HG02678 (cell line): ENCODE data around the gene CHMP6.
"Not testable (repeated sequence)": the region's sequence is repeated elsewhere in the genome, so short reads cannot be mapped to it uniquely, and the experiment has no call there.

Source experiments
- ATAC-seq: cut with Tn5 transposase; IDR thresholded peaks from one replicate; pipeline ENCODE4 v1.9.1; 2021; ENCODE audit warnings: mild to moderate bottlenecking, moderate library complexity; ENCODE audit not compliant: unreplicated experiment

Gene CHMP6

GRCh38 chr17:81010935-81011334 is 19.3 kb downstream of the CHMP6 start:
- no peak for ATAC-seq

DNA sequence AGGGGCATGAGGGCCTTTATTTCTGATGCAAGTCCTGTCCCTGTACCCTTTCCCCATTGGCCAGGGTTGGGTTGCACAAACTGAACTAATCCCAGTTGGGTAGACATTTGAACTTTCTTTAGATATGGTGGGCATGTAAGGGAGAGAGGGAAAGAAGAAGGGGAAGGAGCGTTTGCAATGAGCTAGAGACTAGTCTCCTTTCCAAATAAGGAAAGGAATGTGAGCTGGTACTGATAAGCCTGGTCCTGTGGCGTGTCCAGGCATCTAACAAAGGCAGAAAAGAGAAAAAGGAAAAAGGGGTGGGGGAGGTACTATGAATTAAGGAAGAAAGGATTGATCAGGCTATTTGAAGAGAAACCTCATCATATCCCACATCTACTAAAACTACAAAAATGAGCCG is 20.3 kb downstream of the CHMP6 start:
- no peak for ATAC-seq

GRCh38 chr17:81012574-81013447 is 21.2 kb downstream of the CHMP6 start:
- no peak for ATAC-seq

DNA sequence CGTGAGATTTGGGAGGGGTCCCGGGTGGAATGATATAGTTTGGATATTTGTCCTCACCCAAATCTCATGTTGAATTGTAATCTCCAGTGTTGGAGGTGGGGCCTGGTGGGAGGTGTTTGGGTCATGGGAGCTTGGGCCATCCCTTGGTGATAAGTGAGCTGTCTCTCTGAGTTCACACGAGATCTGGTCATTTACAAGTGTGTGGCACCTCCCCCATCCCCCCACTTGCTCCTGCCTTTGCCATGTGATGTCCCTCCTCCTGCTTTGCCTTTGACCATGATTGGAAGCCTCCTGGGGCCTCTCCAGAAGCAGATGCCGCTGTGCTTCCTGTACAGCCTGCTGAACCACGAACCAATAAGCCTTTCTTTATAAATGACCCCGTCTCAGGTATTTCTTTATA is 22.0 kb downstream of the CHMP6 start:
- ATAC-seq, result no peak

DNA sequence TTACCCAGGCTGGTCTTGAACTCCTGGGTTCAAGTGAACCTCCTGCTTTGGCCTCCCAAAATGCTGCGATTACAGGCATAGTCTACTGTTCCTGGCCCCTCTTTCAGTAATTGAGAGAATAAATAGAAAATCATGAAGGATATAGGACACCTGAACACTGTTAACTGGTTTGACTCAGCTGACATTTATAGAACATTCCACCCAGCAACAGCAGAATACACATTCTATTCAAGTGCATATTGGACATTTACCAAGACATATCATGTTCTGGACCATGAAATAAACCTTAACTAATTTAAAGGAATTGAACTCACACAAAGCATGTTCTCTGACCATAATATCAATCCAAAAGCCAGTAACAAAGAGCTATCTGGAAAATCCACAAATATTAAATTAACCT is 23.5 kb downstream of the CHMP6 start:
- no peak for ATAC-seq

GRCh38 chr17:81016575-81016974 is 24.9 kb downstream of the CHMP6 start:
- no peak for ATAC-seq

- not testable (repeated sequence) for ATAC-seq
Measured at GRCh38 chr17:81017330-81017729, 25.7 kb downstream of the CHMP6 start.

DNA sequence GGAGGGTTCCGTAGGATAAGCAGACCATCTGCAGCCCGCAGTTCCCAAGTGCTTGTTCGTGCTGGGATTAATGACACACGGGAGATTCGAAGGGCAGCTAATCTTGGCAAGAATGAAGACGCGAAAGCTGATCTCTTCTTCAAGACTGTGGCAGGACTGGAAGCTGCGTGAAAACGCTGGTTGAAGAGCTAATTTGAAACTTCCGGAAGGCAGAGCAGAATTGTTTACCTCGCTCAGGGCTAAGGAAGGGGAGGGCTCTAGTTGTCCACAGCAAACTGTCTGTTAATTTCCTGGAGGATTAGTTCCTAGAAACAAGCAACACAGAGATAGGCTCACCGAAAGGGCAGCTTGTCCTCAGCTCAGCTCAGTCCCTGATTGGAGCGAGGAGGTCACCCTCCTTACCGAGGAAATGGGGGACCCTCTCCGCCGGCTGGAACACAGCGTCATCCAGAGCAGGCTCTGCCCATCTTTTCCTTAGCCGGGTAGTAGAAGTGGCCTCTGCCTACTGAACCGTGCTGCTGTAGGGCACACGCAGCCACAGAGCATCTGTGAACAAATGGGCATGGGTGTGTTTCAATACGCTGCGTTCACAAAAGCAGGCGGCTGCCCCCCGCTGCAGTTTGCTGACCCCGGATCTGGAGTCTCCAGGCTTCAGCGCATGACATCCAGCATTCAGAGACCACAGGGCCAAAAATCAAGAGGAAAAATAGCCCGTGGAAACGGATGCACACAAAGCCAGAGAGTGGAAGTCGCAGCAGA is 26.6 kb downstream of the CHMP6 start:
- ATAC-seq, result no peak

DNA sequence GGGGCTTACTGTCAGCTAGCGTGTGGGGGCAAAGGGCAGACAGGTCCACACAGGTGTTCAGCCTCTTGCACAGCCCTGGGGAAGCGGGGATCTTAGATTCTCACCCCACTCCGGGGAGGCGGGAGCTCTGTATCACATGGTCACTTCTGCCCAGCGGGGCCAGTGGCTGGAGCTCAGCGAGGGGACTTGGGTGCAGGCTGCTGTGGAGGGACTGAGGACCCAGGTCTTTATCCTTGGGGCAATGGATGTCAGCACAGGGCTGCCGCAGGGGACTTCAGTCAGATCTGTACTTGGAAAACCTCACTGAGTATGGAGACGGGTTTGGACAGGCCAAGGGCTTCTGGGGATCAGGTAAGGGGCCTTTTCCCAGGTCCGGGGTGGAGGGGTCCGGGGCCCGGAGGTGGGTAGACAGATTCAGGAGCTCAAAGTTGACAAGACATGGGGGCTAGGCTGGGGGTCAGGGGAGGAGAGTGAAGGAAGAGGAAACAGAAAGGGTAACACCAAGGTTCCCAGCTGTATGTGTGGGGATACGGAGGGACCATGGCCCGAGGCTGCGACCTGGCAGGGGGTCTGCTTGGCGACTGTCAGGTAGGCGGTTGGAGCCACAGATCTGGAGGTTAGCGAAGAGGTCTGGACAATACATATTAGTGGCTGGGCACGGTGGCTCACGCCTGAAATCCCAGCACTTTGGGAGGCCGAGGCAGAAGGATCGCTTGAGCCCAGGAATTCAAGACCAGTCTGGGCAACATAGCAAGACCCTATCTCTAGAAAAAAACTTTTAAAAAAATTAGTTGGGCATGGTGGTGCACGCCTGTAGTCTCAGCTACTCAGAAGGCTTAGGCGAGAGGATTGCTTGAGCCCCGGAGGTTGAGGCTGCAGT is 28.2 kb downstream of the CHMP6 start:
- ATAC-seq, result no peak

DNA sequence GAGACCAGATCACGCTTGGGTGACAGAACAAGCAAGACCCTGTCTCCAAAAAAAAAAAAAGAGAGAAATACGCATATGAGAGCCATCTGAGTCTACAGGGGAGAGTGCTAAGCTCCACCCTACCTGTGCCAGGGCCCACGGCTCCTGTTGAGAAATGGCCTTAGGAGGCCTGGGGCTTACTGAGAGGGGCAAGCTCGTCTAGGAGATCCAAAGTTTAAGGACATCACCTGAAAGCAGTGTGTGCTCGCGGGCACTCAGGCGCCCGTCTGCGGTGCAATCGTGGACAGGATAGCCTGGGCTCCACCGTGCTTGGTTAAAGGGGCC is 28.8 kb downstream of the CHMP6 start:
- no peak for ATAC-seq

DNA sequence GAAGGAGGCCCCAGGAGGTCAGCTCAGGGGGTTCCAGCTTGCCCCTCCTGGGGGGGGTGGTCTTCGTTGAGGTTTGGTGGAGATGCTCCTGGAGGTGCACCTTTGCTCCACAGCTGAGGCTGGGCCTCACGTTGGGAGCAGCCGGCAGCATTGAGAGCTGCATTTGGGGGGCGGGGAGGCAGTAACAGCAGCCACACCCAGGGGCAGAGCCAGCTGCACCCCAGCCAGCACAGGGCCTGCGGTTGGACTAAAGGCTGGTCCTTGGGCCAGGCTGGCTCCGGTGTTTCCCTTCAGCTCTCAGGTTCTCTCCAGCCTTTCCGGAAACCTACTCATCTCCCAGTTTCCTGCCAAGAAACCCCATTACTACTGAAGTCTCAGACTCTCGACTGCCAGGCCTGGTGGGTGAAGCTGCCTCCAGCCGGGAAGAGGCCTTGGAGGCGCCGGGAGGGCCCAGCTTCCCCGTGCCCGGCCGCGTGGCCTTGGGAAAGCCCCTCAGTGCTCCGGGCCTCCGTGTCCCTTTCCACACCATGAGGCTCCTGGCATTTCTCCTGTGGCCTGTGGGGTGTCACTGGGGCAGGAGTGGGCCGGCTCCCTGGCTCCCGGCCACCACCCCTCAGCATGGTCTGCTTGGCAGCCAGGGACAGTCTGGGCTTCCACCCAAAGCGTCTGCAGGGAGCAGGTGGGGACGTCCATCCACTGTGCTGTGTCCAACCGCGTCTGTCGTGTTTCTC is 29.3 kb downstream of the CHMP6 start:
- ATAC-seq, result no peak

DNA sequence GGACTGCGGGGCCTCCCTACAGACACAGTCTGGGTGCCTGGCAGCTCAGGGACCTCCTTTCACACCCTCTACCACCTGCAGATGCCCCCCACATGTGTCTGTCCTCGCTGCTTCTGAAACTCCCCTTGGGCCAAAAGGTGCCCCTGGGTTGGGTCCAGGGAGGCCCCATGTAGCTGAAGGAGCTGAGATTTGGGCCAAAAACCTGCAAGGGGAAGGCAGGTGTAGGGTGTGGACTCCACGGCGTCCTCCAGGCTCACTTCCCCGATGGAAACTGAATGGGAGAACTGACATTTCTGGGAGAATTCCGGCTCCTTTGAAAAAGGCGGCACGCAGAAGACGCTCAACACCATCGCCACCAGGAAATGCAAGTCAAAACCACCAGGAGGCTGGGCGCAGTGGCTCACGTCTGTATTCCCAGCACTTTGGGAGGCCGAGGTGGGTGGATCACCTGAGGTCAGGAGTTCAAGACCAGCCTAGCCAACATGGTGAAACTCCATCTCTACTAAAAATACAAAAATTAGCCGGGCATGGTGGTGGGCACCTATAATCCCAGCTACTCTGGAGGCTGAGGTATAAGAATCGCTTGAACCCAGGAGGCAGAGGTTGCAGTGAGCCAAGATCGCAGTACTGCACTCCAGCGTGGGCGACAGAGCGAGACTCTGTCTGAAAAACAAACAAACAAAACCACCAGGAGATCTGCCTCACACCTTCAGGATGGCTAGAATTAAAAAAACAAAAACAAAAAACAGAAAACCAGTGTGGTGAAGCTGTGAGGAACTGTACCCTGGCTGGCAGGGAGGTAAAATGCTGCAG is 30.1 kb downstream of the CHMP6 start:
- no peak for ATAC-seq

- no peak for ATAC-seq
Measured at GRCh38 chr17:81022344-81022676, 30.7 kb downstream of the CHMP6 start.

DNA sequence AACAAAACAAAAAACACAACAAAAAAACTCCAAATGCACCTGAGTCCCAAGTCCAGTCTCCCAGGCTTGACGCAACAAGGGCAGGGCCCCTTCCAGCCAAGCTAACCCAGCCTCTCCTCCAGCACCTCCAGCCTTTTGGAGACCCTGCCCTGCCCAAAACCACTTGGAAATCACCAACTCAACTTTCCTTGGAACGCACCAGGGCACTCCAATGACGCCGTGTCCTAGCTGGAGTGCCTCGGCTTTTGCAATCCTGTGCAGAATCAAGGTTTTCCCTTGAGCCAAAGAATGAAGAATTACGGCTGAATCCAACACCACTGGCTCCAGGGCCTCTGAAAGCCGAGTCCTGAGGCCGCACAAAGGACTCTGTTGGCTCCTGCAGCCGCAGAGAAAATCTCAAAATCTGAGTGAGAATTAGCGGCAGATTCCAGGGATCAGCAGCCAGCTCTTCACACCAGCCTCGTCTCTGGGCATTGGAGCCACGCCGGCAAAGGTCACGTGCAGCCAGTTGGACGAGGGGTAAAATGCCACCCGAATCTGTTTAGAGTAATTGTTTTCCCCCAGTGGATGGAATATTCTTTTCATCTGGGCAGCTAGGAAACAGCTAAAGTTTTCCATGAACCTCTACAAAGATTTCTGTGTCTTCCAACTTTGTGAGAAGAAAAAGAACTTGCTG is 33.6 kb downstream of the CHMP6 start:
- no peak for ATAC-seq

DNA sequence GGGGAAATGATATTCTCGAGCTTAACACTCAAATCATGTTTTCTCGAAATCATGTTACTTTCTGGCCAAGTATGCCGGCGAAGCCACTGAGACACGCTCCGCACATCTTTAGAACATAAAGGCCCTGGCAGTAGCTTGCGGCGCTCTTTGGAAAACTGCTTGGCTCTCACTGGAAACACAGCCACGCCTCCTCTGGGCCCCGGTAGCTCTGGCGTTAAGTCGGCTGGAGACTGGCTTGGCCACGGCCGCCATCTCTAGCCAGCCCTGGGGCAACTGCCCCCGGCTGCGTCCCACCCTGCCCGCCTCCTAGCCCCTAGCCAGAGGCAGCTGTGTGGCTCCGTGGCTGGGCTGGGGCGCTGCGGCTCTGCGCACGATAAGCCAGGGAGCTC is 34.1 kb downstream of the CHMP6 start:
- ATAC-seq, result no peak

DNA sequence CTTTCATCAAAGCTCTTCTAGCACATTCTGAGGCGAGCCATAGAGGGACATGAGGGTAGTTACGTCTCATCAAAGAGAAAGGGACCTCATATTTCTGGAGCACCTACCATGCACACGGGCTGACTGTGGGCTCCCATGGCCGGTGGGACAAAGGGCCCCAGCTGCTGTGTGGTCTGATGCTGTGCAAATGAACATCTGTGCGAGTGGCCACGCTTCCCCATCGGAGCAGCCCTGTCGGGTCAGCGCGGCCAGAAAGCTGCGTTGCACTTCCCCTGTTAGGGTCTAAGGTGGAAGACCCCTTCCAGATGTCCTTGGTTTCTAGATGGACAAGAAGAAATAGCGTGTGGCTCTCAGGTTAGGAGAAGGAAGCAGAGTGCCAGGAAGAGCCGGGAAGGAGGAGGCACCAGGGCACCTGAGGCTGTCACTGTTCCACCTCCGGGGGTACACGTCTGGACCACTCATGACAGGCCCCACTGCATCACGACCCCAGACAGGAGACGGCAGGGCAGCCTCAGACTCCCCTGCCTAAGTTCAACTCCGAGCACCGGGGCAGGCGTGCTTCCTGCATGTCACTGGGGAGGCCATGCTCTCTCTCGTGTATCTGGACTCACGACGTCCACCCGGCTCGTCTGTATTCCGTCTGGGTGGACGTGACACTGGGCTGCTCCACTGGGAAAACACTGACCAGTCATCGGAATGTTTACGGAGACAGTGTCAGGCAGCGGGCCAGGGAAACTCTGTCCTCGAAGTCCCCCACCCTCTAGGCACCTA is 34.8 kb downstream of the CHMP6 start:
- ATAC-seq, result no peak

DNA sequence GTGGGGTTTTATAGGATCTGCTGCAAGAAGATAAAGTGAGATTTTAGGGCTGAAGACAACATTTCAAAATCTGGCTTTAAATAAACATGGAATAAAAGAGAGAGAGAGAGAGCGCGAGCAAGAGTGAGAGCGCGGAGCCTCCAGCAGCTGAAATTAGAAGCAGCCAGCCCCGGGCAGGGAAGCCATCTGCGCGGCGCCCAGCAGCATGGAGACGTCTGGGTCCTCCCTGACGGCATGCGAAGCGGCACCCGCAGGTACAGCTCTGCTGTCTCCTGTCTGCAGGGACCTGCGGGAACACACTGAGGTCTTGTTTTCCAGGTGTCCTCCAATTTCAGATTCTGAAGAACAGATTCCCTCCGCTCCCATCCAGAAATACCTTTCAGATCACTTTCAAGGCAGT is 35.4 kb downstream of the CHMP6 start:
- ATAC-seq, result no peak

GRCh38 chr17:81027591-81028505 is 36.2 kb downstream of the CHMP6 start:
- no peak for ATAC-seq
